RPMI7951 (cell line): ENCODE results near the gene WDFY3. TPM values are rescaled to one million over a fixed set of nuclear protein-coding genes. Genes with fewer than 3 reads are reported as not detected.
"Not testable (repeated sequence)": the region's sequence is repeated elsewhere in the genome, so short reads cannot be mapped to it uniquely, and the experiment has no call there.

Source experiments
- DNase-seq: peaks from one replicate; pipeline ENCODE4 v3.0.0-alpha.2; 2012; ENCODE audit warnings: low read depth
- total RNA-seq: library from RNA; depleted of rRNA; stranded (reverse); fragments of >200 nt; shearing (Covaris generic); gene quantifications from 2 replicates; pipeline ENCODE4 v1.2.3, GENCODE V29; 2014

The WDFY3 gene
- total RNA-seq, 1 experiment from 2014 or later = 22.7 TPM

- DNase-seq = no peak
Observed at GRCh38 chr4:84718699-84719098, 247.8 kb downstream of the WDFY3 start.

GRCh38 chr4:84710548-84710947 lies 255.9 kb downstream of the WDFY3 start:
- no peak for DNase-seq

DNA sequence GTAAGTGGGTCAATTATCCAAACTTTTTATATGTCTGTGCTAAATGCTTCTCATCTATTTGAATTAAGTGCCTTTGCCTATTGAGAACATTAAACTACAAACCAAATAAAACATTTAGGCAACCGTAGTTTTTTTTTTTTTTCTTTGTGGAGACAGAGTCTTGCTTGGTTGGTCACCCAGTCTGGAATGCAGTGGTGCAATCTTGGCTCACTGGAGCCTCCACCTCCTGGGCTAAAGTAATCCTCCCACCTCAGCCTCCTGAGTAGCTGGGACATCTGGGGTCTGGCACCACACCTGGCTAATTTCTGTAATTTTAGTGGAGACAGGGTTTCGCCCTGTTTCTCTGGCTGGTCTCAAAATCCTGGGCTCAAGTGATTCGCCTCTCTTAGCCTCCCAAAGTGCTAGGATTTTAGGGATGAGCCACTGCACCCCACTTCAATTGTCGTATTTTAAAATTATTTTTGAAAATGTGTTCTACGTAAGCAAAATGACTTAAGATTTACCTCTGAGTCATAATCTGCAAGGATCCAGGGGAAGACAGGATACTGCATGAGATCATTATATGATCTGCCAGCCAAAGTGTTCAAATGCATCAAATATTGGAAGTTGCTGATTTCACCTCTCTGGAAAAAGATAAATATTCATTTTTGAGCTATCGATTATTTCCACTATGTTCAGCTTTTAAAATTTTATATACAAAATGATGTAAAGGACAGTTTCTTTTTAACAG lies 257.9 kb downstream of the WDFY3 start:
- DNase-seq = no peak

- no peak for DNase-seq
Observed at GRCh38 chr4:84706286-84706685, 260.2 kb downstream of the WDFY3 start.

DNA sequence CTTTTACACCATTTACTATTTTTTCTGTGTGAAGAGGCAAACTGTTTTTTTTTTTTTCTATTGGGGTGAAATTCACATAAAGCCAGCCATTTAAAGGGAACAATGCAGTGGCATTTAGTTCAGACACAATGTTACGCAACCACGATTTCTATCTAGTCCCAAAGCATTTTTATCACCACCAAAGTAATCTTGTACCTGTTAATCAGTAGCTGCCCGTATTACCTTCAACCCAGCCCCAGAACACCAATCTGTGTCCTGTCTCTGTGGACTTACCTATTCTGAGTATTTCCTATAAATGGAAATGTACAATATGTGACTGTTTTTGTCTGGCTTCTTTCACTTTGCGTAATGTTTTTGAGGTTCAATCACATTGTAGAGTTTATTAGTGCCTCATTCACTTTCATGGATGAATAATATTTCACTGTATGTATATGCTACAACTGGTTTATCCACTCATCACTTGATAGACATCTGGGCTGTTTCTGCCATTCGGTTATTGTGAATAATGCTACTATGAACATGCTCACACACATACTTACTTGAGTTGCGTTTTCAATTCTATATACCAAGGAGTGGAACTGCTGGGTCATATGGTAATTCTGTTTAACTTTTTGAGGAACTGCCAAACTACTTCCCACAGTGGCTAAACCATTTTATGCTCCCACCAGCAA lies 267.4 kb downstream of the WDFY3 start:
- DNase-seq = no peak

- no peak for DNase-seq
Observed at GRCh38 chr4:84697615-84698201, 268.8 kb downstream of the WDFY3 start.

DNA sequence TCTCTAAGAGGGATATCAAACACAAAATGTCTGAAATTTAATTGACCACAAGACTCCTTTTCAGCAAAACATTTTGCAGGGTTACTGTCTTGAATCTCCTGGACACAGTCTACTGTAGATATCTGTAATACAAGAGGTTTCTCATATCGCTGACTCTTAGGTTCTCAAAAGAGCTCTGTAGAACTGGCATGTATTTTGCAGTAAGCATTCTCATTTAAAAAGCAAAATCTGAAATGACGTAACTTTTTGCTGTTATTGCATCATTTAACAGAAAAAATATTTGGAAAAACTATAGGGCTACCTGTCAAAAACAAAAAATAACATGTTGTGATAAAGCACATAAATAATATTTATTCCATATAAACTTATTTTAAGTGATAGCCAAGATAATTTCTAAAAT lies 269.3 kb downstream of the WDFY3 start:
- no peak for DNase-seq

GRCh38 chr4:84691800-84692199 lies 274.7 kb downstream of the WDFY3 start:
- DNase-seq = no peak

DNA sequence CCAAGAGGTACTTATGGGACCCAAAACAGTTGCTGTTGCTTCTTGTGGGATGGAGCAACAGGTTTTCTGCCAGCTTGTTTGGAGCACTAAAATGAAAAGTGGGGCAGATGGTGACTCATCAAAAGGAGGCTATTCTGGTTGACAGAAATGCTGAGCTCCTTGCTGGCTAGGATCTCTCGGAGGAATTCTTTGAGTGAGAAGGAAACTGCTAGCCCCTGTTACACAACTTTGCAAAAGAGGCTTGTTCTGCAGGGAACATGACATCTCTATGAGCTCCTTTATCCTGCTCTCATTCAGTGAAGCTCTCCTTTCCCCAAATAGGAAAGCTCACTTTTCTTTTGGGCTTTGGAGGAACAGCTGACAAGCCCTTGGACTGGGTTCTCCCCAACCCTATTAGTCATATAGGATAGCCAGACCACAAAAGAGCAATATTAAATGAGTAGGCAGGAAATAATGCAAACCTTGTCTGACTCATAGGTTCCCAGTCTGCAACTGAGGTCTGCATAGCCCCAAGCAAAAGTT lies 275.3 kb downstream of the WDFY3 start:
- DNase-seq = peak; percentile 92

DNA sequence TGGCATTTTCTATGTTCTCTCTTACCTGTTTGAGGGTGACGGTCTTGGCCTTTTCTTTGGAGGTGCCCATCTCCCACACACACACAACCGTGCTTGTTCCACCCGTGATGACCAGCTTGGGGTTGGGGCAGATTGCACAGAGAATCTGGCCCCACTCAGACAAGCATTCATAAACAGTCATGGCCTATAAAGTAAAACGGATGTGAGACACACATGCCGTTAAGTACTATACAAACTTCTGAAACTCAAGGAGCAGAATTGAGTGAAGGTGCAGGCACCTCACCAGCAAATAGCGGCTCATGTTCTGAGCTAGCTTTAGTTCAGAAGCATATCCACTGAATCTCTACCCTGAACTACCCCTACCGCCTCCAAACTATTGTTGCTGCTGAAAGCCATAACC lies 276.0 kb downstream of the WDFY3 start:
- no peak for DNase-seq

DNA sequence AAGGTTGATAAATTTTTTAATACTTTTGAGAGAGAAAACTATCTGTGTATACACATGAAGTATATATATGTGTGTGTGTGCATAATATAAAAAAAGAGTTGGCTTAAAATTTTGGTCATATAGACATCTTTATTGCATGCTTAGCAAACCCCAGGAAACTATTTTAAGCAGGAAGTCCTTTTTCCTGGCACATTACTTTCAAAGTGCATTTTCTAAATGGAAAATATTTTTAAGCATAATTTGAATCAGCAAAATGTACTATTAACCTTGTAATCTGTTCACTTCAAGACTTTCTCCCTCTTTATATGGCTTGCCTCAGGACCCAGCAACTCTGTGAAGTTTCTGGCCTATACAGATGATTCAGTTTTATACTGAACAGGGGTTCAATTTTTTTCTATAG lies 277.3 kb downstream of the WDFY3 start:
- DNase-seq = no peak

- DNase-seq = no peak
Observed at GRCh38 chr4:84688605-84689004, 277.9 kb downstream of the WDFY3 start.

GRCh38 chr4:84685105-84685504 lies 281.4 kb downstream of the WDFY3 start:
- no peak for DNase-seq

DNA sequence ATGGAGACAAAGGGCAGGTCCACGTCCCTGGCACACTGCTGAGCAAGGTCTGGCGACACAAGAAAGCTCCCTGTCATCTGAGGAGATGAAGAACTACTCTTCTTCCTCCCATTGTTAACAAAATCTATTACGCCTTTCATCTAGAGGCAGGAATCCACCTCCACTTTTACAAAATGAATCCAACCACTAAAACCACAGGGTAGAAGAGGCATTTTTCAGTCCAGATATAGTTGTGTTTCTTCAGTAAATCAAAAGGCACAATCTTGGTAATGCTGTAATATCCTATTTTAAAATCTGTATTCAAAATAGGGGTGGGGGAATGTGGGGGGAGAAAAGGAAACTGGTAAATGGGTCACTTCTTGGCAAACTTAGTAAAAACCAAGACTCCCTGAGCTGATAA lies 282.1 kb downstream of the WDFY3 start:
- DNase-seq = no peak

- DNase-seq = no peak
Observed at GRCh38 chr4:84683064-84683850, 283.2 kb downstream of the WDFY3 start.

DNA sequence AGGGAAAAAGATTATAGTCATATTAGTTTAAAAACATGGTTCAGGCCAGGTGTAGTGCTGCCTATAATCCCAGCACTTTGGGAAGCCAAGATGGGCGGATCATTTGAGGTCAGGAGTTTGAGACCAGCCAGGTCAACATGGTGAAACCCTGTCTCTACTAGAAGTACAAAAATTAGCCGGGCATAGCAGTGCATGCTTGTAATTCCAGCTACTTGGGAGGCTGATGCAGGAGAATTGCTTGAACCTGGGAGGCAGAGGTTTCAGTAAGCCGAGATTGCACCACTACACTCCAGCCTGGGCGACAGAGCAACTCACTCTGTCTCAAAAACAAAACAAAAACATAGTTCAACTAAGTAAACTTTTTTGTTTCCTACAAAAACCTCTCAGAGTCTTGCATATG lies 283.8 kb downstream of the WDFY3 start:
- not testable (repeated sequence) for DNase-seq

DNA sequence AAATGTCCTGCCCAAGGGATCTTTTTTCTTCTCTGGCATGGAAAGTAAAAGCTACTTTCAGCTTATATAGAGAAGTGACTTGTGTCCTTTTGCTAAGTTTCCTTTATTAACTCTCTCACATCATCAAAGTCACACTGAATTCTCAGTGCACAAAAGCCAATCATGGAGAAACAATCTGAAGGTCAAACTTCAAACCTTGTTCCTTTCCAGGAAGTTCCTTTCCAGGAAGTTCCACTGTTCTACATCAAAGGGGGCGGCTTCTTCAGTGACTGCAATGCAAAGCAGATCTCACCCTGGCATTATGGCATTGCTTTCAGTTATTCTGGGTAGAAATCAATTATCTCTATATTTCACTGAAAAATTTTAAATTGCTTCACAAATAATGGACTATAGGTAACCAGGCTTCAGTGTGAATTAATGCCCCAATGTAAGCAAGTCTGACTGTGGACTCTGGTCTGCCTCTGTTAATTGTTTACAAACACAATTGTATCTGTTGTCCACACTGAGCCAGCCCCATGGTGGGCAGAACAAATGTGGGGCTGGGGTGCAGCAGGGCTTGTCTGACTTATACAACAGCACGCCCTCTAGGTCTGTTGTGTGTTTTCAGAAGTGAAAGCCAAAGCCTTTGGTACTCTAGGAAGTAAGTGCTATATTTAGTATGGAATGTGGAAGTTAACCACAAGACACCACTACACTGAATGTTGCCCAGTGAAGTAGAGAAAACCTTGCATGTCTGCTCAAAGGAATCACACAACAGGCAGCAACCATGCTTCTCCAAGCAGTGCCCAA lies 284.8 kb downstream of the WDFY3 start:
- DNase-seq = peak; percentile 84

DNA sequence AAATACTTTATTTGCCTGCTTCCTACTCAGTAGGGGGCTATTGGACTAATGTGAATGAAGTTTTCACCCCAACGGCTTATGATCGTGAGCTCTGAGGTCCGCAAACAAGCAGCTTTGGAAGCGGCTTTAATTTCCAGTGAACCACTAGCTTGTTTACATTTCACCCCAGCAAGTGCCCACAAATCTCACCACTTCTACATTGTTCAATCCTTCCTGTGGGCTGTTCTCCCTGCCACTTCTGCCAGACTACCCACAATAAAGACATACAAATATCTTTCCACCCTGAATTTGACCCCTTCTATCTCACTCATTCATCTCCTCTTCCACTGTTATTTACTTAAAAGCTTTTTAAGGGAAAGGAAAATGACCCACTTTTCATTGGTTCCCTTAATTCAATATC lies 285.5 kb downstream of the WDFY3 start:
- no peak for DNase-seq

GRCh38 chr4:84678976-84679744 lies 287.3 kb downstream of the WDFY3 start:
- no peak for DNase-seq

GRCh38 chr4:84677995-84678394 lies 288.5 kb downstream of the WDFY3 start:
- DNase-seq = peak; percentile 87

DNA sequence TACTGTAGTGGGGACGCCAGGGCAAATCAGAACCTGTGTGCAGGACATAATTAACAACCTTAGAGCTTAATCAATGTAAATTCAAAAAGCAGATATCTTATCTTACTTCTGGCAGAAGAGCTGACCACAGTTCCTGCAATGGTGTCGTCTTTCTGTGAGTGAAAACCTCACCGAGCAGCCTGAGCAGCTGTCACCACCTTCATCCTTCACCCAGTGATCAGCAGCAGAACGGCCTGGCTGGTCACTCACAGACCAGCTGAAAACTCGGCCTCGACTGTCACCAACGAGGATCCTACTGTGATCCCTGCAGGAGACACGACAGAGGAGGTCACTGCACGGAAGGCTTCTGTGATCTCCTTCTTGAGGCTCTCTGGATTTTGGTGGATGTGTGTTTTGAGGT lies 289.4 kb downstream of the WDFY3 start:
- DNase-seq = no peak
